ENCODE measurements around the gene RHOU.

RHOU gene

DNA sequence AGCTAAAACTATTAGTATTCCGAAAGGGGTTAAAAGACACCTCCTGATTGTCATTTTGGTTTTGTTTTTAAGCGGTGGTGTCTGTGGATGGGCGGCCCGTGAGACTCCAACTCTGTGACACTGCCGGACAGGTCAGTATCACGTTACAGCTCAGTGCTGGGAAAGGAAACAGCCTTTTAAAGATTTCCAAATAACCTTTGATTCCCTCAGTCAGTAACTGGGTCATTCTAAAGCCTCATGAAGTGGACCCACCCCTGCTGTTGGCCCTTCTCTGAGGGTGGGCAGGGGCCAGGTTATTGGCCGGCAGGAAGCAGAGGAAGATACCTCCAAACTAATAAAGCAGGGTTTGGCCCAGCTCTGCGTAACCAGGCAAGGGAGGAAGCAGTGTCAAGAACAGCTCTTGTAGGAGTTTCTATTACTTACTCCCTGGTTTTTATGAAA lies 2.3 kb downstream of the RHOU start:
- no peak for DNase-seq

- DNase-seq: no peak
Observed at GRCh38 chr1:228739826-228740225, 4.5 kb downstream of the RHOU start.

DNA sequence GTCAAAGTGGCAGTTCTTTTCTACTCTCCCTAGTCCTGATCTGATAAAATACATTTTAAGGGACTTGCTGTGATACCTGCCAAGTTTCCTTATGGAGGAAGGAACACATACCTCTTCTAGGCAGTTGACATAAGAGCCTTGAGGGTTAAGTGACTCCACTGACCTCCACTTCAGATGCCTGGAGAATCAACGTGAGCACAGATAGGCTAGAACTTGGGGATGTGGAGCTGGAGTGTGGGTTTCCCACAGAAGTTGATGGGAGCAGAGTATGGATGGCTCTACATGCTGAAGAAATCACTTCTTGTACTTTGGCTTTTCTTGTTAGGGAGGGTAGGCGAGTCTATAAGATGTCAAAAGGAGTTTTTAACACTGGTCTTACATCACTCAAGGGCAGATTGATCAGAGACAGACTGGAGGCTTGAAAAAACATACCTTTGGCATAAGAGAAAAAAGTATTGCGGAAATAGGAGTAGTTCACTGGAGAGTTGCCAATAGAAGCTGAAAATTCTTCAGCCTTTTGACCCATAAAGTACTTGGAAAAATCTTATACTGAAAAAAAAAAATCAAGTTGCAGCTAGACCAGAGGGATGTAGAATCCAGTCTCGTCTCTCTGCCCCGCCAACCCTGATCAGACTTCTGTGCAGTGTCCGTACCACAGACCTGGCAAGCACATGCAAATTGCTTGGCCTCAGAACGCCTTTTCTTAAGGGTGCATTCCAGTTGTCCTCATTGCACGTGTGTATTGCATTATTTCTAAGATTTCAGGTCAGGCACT lies 5.5 kb downstream of the RHOU start:
- no peak for DNase-seq

- no peak for DNase-seq
Observed at GRCh38 chr1:228742281-228742860, 7.1 kb downstream of the RHOU start.

GRCh38 chr1:228743405-228743804 lies 8.1 kb downstream of the RHOU start:
- DNase-seq: no peak

- DNase-seq: no peak
Observed at GRCh38 chr1:228744356-228744755, 9.1 kb downstream of the RHOU start.

GRCh38 chr1:228744918-228745317 lies 9.6 kb downstream of the RHOU start:
- DNase-seq: no peak

DNA sequence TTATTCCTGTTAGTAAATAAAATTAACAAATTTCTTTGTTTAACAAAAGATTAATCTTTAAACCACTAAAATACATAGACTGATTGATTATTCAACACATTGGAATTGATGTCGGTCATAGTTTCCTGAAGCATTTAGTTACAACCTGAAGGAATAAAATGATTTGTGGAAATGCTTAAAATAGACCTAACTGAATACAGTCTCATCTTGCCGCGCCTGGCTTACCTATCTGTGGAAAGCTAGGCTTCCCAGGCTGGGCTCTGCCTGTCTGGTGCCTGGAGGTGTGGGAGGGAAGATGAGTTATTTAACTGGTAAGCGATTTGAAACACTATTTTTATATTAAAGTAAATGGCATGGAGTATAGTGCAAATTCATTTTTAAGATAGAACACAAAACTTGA lies 10.2 kb downstream of the RHOU start:
- DNase-seq: no peak

GRCh38 chr1:228747301-228747935 lies 12.1 kb downstream of the RHOU start:
- no peak for DNase-seq

DNA sequence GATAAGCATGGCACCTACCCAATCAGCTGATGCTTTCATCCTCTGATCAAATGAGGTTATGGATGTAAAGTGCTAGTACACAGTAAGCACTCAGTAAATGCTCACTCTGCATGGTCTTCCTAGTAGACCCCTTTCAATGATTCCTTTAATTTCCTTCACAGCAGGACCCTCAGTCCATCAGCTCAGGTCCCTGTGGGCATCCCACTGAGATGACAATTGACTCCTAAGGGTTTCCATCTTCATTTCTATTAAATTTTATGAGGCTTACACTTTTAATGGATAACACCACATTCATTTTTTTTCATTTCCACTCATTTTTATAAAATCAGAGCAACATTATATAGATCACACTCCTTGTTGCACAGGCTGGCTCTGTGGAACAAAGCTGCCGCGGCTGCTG lies 12.8 kb downstream of the RHOU start:
- no peak for DNase-seq

- DNase-seq: no peak
Observed at GRCh38 chr1:228748431-228748830, 13.2 kb downstream of the RHOU start.

DNA sequence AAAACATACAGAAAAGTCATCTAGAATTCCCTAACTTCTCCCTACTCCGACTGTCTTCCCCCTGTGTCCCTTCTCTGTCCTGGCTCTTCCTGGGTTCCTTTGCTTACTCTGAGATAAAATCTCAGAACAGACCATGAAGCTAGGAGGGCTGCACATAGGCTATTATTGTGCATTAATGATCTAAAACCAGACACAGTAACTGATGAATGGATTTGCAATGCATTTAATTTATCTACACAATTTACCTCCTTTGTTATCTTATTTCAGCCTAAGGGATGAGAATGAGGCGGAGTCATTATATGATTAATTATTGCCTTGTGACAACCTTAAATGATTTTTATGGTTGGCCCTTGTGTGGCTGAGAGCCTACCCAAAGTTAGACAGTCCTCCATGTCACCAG lies 14.5 kb downstream of the RHOU start:
- DNase-seq: no peak

DNA sequence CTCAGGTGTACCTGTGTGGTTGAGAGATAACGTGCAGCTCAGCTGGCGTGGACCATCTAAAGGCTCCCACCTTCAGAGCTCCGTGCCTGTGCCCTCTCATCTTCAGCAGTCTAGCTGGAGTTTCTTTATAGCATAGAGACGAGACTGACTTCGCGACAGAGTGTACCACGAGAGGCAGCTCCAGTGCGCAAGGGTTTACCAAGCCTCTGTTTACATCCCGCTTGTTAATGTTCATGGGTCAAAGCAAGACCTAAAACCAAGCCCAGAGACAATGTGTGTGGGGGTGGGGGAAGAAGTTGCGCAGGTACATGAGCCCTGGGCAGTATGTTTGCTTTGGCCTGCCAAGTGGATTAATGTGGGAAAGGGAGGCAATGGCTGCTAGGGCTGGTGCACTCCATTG lies 15.6 kb downstream of the RHOU start:
- DNase-seq: no peak

GRCh38 chr1:228751360-228752098 lies 16.2 kb downstream of the RHOU start:
- DNase-seq: no peak

DNA sequence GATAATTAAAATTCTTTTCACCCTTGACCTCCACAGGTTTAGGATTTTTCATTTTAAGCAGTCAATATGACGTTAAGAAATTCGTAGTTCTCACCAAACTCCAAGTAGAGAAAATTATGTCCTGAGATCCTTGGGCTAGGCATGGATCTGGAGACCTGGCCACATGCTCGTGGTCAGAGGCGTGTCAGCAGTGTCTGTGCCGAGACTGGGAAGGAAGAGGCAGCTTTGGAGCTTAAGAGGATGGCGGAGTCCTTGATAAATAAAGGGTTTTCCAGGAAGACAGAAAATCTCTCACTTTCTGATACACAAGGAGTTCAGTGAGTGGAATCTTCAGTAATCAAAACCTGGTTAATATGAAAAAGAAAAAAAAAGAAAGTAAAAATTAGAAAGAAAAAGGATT lies 17.0 kb downstream of the RHOU start:
- DNase-seq: no peak

DNA sequence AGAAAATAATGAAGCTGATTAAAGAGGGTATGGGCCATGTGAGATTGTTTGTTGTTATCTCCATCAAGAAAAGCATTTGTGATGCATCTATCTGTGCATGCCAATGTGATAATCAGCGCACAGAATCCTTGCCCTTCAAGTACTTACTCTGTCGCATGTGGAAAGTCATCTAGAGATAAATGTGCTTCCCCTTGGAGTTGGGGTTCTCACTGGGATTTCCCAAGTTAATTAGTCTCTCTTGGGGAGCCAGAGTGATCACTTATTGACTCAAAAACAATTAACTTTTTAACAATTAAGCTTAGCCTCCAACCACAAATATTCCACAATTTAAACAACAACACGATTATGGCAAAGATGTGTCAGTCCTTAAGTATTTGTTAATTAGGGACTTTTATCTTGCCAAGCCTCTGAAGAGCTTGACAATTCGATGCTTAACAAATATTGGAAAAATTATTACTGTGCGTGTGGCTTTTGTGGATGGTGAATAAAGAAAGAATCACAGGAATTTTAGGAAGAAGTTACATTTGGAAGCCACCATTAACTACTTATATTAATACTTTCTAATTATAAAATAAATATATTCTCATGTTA lies 17.5 kb downstream of the RHOU start:
- DNase-seq: no peak

DNA sequence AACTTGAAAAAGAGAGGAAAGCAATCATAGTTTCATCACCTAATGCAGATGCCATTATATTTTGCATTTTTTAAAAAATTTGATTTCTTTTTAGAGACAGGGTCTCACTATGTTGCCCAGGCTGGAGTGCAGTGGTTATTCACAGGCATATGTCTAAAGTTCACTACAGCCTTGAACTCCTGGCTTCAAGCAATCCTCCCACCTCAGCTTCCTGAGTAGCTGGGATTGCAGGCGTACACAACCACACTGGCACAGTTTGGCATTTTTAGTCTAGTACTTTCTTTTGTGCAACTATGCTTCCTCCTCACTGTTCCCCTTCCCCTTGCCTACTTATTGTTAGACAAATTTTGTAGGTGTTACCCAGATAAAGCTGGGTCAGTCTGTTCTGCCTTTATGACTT lies 18.0 kb downstream of the RHOU start:
- DNase-seq: no peak

DNA sequence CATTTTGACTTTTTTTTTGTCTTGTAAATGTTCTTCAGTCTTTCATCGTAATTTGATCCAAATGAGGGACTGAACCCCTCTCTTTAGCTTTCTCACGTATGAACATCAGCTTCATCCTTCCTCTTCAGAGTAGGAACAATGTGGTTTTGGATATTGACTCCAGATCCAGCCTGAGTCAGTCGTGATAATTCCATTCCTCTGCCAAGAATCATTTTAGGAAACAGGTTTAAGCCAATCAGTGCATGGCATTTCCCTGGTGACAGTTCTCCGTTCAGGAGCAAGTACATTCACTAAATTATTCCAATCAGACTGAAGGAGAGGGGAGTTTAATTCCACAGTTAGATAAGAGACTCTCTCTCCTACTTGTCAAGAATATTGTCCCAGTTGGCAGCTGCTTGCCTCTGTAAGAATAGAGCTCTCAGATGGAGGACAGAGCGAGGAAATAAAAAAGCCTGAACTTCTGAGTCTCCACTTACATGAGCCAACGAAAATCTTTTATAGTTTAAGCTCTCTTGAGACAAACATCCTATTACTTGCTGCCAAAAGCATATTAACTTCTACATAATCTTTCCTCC lies 18.6 kb downstream of the RHOU start:
- DNase-seq: no peak

- no peak for DNase-seq
Observed at GRCh38 chr1:228754646-228755268, 19.5 kb downstream of the RHOU start.

DNA sequence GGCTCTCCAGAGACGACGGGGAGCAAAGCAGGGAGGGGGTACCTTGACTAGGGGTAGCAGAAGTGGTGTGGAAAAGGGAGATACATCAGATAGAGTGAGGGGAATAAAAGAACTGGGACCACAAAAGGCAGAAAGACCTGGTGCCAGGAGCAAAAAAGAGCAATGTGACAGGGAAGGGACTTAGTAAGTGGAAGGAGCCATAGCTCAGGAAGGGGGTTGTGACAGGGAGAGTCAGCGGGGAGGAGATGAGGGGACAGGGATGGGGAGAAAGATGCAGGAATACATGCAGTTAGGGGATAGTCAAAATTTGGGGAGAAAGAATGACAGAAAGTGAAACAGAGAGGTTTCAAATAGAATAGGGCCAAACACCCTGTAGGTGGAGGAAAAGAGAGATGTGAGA lies 20.5 kb downstream of the RHOU start:
- DNase-seq: no peak

- no peak for DNase-seq
Observed at GRCh38 chr1:228756457-228756856, 21.2 kb downstream of the RHOU start.

- DNase-seq: no peak
Observed at GRCh38 chr1:228758447-228758846, 23.2 kb downstream of the RHOU start.
